Endothelial cell of hepatic sinusoid (primary cell): ENCODE measurements around the gene RGS6.

Experiments used
- in situ Hi-C: cut with HindIII; loops from 2 replicates; pipeline ENCODE4 v1.10.0; 2017; ENCODE audit warnings: low sequenced_read_pairs

The RGS6 gene

DNA sequence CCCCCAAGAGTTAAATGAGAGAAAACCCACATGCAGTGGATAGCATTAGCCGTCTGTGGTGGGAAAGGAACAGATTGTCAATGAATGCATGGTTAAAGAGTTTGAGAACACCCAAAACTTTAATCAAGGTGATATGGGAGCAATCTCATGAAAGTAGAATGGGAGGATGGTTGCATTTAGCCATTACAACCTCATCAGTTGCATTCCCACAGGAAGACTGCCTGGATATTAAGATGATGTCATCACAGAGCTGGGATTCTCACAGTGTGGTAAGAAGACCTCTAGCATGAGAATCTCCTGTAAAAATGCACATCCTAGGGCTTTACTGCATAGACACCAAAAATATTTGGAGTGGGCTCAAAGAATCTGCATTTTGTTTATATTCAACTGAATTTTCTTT is 284.9 kb downstream of the RGS6 start:
- in situ Hi-C loops: no loop called here

DNA sequence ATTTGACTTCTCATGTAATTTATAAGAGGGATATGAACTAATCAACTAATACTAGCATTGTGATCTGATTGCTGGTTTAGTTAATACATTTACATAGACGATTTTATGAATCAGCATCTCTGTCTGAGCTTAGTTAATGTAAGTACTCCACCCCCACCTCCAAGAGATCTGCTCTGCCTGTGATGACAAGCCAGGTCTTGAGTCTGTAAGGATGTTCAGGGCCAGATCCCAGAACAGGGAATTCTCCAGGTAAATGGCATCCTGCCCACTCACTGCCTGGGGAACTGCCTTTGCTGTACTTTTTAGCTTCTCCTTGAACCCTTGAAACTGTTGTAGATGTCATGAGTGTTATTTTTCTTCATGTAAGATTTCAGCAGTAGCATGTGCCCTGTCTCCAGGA is 289.8 kb downstream of the RGS6 start:
- in situ Hi-C loops: no loop called here

DNA sequence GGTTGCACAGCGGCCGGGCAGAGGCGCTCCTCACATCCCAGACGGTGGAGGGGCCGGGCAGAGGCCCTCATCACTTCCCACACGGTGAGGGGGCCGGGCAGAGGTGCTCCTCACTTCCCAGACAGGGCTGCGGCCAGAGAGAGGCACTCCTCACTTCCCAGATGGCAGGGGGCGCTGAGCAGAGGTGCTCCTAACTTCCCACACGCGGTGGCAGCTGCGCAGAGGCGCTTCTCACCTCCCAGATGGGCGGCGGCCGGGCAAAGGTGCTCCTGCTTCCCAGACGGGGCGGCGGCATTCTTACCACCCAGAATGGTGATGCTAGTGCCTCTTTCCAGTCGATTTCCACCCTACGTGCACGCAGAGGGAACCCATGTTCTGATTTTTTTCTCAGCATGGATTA is 304.4 kb downstream of the RGS6 start:
- in situ Hi-C loops: no loop called here

DNA sequence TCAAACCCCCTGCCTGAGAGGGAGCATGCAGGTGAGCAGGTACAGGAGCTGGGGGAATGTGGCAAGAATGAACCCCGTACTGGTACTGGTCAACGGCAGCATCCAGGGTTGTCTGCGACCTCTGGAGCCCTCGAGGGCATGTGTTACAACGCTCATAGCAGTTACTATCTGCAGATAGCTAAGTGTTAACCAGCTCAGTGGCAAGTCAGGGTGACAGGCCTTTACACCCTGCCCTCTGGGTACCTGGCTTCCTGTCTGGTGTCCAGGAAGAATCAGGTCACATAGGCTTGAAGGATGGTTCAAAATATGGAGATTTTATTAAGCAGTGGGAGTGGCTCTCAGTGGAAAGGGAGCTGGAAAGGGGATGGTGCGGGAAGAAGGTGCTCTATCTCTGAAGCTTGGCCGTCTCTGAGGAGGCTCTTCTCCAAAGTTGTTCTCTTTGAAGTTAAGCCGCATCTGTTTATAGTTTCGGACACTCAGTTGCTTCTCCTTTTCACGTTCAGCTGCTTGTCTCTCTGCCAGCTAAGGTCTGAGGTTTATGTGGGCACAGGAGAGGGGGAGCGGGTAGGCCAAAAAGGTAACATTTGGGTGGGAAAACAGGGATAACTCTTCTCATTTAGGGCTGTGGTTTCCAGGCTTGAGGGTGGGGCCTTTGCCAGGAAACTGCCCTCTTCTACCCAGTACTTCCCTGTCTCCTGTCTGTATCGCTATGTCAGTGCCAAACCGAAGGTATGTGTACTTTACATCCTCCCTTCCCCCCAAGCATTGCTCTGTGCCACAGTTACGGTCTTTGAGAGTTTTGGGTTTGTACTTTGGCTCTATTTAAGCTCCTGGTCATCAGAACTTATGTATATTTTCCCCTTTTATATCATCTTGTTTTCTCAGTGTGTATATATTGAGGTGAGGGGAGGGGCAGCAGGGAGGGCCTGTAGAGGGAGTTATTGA is 305.8 kb downstream of the RGS6 start:
- in situ Hi-C loops: no loop called here

DNA sequence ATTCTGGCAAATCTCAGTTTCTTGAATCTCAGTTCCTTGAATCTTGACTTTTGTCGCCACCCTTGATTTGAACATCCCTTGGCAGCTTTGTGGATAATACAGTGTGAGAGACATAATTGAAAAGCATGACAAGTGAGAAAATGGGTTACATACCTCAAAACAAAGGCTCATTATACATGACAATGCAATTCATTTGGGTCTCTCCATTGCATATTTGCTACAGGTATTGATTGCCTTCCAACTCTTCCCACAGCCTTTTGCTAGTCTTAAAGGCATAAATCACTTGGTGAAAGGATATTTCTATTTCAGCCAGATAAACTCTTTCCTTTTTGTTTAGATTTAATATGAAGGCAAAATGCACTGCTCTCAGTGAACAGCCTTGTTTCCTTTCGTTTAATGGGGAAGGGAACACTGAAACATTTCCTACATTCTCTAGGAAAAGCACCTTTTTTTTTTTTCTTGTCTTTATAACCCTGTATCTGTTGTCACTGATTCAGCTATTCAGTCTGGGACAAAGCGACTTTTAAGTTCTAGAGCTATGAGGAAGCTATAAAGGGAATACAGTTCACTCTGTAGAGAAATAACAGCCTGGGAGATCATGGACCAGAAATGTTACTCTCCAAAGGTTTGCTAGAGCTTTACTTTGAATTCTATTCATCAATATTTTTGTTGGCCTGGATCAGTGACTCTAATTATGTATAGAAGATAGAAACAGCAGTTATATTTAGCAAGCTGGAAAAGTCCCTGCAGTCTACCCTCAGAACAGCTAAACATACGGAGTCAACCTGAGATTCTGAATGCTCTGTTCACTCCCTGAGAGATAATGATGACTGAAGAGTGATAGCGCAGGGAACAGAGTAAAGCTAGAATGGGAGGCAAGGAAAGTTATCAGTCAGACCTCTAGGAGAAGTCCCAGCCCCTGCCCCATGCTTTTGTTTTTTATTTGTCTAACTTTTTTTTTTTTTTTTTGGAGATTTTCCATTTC is 311.4 kb downstream of the RGS6 start:
- in situ Hi-C loops: loop anchor here (5.0 kb wide), 1 partner anchor 41 kb away; no protein-coding TSS in a partner anchor

DNA sequence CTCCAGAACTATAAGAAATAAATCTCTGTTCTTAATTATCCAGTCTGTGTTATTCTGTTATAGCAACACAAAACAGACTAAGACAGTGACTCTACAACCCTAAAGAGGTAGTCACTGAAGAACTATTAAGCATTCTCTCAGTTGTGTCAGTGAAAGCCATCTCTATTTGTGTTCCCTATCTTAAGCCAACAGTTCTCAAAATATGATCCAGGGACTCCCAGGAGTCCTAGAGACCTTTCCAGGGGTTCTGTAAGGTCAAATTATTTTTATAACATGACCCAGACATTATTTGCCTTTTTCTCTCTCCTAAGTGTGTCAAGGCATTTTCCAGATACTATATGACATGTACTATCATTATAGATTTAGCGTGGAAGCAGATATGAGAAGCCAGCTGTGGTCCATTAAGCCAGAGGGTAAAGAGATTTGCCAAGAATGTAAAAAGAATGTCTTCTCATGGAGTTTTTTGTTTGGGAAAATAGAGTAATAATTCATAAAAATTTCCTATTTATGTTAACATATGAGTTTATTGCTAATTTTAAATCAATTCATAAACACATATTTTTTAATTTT is 315.8 kb downstream of the RGS6 start:
- in situ Hi-C loops: no loop called here

DNA sequence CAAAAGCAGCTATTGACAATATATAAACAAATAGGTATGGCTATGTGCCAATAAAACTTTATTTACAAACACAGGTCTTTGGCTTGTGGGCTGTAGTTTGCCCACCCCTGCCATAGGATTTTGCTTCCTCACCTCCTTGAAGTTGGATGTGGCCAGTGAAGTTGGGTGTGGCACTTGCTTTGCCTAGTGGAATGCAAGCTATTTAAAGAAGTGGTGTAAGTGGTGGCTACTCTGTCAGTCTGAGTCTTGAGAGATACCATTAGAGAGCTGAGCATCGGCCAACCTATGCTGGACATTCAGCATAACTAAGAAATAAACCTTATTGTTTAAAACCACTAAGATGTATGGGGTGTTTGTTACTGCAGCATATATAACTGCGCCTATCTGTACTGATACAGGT is 321.3 kb downstream of the RGS6 start:
- in situ Hi-C loops: no loop called here

DNA sequence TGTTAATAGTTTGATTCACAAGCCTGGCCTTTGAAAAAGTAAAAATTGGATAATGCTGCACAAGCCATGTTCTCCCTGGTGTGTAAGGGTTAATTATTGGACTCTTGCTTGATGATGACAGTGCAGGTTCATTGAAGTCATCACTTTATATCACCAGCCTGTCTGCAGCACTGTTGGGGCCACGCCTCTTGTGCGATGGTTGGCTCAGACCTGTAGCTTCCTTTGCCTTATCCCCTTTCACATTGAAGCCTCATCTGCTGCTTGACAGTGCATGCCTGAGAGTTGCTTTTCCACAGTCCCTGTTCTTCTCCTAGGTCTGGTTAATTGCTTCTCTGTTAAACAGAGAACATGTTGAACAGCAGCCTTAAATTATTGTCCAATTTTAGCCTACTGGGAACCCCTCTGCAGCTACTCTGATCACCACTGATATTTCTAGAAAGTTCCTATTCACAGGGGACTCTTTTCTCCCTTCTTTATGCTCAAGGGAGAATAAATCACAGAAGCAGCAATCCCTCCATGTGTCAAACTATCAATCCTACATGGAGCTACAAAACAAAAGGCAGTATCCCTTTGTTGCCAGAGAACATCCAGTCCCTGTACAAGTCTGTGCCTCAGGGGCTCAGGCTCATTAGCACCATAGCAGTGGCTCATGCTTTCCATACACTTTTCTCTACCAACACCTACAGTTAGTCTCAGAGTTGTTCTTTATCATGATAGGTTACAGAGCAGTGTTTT is 322.1 kb downstream of the RGS6 start:
- in situ Hi-C loops: no loop called here

DNA sequence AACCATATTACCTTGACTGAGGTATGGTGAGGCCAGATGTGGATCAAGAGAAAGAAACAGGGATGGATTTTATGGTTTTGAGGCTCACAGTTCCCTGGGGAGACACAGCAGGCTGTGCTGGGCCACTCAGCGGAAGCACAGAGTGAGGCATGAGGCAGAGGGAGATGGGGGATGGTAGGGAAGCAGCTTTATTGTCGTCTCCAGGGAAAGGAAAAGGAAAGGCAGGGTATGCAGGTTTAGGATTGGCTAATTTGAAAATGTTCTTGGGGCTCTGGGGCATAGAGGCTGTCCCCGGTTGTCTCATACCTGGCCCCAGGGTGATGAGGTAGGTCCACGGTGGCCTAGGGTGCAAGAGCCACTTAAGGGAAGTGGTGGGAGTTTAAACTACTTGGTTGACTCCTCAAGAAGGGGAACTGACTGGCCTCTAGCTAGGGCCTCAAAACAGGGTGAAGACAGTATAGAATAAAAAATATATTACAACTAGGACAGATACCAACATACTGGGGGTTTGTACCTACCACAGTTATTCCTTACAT is 322.8 kb downstream of the RGS6 start:
- in situ Hi-C loops: no loop called here

DNA sequence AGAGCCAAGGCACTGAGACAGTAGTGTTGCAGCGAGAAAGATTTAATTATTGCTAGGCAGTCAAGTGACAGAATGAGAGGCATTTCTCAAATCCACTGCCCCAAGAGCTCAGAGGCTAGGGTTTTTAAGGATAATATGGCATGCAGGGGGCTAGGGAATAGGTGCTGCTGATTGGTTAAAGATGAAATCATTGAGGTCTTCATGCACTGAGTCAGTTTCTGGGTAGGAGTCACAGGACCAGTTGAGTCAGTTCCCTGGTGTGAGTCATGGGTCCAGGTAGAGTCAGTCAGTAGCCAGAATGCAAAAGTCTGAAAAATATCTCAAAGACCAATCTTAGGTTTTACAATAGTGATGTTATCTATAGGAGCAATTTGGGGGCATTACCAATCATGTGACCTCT is 323.8 kb downstream of the RGS6 start:
- in situ Hi-C loops: no loop called here

DNA sequence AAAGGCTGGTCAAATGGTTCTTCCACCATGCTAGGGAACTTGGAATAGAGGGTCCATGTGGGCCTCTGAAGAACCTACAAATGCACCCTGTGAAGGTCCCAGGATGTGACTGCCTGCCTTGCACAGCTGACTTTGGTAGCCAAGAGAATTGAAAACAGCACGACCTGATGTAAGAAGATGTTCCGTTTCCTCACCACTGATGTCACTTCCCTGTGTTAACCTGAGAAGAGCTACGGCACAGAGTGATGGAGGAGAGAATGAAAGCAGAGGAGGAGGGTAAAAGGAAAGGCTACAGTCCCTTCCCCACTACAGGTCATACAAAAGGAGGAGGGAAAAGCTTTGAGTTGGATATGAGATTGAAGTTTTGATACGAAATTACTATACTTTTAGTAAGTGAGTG is 328.8 kb downstream of the RGS6 start:
- in situ Hi-C loops: no loop called here

DNA sequence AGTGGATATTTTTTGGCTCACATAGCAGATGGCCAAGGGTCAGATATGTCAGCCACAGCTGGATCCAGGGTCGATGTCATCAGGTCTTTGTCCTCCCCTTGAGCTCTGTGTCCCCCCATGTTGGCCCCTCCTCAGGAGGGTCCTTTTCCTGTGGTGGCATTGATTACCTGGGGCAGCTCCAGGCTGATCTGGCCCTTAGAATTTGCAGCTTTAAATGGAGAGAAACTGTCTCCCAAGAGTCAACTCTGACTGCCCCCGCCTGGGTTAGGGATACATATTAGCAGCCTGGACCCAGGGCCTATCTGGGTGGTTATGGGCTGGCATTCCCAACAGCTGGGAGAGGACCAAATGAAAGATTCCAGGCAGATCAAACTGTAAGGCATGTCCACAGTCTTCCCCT is 330.5 kb downstream of the RGS6 start:
- in situ Hi-C loops: no loop called here

DNA sequence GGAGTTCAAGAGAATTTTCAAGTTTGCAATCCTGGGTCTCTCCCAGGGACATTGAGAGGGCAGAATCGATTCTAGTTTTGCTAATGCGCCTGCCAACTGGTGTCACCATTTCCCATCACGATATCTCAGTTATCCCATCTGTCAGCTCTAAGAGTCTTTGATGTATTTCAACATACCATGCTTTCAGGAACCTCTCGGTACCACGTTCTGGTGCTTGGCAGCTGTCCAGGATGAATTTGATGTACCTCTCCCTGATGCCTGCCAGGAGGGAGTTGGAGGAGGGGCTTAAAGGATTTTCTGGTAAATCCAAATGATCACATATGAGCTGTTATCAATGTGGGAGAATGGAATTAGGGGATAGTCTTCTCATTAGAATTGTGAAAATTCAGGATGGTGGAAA is 332.5 kb downstream of the RGS6 start:
- in situ Hi-C loops: no loop called here

DNA sequence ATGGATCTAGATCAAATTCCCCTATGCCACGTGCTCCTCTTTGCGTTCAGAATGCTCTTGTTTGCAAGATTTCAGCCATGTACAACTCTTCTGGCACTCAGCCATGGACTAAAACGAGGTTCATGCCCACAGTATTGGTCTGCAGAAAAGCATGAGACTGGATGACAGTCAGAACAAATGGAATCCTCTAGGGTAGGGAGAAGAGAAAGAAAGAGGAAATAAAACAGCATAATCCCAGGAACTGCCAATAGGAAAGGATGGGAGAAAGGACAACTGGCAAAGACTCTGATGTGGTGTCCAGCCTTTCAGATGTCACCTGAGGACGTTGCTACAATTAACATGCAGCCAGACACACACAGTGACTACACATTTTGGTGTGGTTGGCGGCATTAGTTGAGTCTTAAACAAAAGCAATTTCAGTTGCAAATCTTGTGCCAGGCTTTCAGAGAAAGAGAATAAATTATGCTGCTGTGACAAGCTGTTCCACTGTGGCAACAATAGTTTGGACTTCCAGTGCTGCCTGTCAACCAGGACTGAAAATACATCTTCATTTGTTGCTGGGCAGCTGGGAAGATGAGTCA is 338.0 kb downstream of the RGS6 start:
- in situ Hi-C loops: no loop called here

DNA sequence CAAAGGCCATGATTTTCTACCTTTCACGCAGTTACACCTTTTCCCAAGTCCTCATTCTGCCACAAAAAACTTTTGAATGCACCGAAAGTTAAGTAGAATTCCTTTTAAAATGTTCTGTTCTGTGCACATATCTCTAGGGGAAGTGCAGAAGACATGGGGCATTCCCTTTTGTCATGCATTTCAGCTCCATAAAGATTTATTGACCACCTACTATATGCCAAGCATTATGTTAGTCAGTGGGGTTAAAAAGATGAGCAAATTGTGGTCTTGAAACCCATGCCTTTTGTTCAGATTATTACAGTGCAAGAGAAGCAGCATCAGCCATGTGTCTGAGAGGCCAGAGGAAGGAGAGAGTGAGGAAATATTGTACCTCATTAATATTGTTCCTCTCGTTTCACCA is 338.5 kb downstream of the RGS6 start:
- in situ Hi-C loops: no loop called here

DNA sequence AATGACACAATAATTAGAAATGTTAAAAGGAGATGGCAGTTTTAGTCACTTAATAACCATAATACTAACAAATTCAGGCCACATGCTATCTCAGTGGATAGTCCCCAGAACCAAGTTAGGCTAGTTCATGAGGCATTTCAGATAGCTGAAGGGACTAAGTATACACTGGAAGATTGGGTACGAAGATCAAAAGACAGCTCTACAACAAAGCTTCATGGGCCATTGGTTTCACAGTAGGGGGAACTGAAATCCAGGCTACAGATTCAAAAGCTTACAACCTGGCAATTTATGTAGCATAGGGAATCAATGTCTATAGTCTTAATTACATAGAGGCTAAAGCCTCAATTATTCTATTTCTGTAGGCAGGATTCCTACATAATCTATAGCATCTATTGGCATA is 343.0 kb downstream of the RGS6 start:
- in situ Hi-C loops: no loop called here

DNA sequence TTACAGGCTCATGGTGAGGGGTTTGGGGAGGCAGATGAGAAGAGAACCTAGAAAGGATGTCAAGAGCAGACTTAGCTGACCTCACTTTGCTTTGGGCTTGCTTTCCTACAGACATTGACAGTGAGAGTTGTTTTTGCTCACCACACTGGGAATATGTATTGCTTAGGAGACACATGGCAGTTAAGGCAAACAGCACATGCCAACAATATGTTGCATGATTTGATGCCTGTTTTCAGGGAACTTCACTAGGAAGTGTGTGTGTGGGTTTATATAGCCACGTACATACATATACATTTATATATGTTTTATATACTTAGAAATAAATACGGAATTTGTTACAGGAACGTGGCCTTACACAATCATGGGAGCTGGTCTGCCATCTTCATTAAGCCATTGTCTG is 346.1 kb downstream of the RGS6 start:
- in situ Hi-C loops: no loop called here

DNA sequence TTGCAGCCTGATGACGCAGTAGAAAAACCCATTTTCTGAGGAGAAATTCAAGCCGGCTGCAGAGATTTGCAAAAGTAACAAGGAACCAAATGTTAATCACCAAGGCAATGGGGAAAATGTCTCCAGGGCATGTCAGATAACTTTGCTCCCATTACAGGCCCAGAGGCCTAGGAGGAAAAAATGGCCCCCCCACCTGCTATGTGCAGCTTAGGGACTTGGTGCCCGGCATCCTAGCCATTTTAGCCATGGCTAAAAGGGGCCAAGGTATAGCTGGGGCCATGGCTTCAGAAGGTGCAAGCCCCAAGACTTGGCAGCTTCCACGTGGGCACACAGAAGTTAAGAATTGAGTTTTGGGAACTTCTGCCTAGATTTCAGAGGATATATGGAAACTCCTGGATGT is 351.9 kb downstream of the RGS6 start:
- in situ Hi-C loops: no loop called here

DNA sequence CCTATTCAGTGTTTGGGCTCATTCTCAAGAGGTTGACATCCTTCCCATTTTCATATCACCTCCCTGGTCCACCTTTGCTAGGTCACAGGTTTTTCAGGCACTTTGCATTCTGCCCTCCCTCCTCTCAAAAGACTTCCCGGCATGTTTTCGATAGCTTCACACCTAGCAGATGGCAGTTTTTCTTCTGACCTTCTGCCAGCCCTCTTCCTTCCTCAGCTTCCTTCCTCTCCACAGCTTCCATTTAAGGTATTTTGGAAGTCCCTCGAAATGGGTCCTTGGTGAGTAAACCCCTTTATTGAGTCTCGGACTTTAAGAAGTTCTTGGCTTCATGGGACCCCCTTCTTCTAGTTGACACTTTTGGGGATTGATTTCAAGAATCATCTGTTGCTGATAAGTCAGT is 358.0 kb downstream of the RGS6 start:
- in situ Hi-C loops: no loop called here
